ENCODE results near the gene ANKZF1.
A peak's percentile ranks its signal among the peaks of the same experiment; 100 is the strongest.

The ANKZF1 gene

GRCh38 chr2:219244789-219245147 lies 15.2 kb downstream of the ANKZF1 start:
- in situ Hi-C loops (cut with MboI; ENCODE audit: low pct_unique_long_range_greater_than_20kb, low sequenced_read_pairs, unreplicated experiment), result no loop called here
- DNase-seq (ENCODE audit: low spot score), result no peak
- TF ChIP-seq CTCF (IDR thresholded peaks at IDR 0.05; ENCODE audit: extremely low read depth, insufficient read depth, missing control alignments), result no peak

DNA sequence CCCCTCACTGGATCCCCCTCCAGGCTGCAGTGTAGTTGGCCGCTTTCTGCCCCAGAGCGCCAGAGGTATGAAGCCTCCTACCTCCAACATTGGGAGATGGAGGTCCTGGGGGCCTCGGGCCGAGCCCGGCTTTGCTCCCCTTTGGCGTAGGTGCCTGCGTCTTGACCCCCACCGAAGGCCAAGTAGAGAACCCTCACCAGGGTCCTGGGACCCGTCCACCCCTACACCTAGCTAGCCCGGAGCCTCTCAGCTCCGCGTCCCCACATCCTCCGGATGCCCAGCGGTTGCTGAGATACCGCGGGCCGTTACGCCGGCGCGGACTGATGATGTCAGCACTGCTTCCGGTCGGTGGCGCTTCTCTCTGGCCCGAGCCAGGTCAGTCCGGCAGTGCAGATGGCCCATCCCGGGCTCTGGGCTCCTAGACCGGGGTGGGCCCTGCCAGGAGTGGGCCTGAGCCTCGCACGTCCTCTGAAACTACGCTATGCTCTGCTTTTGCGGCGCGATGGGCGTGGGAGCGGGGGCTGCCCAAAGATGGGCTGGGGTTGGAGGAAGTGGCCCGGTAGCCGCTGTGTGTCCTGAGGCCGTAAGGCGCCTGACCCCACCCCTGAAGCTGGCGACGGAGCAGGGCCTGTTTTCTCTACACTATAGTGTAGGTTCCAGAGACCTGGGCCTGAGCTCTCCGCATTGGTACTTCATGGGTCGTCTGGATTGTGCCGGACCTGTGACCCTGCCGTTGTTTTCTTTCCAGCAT lies 15.7 kb downstream of the ANKZF1 start, which contains the start of the genes GLB1L and STK16:
Gene GLB1L (minus strand): TSS at position 297 of the 751 bp plus-strand sequence. CDS start 1,871 bp downstream, outside the sequence.
Gene STK16 (plus strand): TSS at position 332 of the 751 bp plus-strand sequence. CDS start 521 bp downstream, outside the sequence.
- no peak for TF ChIP-seq CTCF (IDR thresholded peaks at IDR 0.05; ENCODE audit: extremely low read depth, insufficient read depth, missing control alignments)
- peak; percentile 94 for DNase-seq (ENCODE audit: low spot score)
- in situ Hi-C loops (cut with MboI; ENCODE audit: low pct_unique_long_range_greater_than_20kb, low sequenced_read_pairs, unreplicated experiment), result no loop called here

- in situ Hi-C loops (cut with MboI; ENCODE audit: low pct_unique_long_range_greater_than_20kb, low sequenced_read_pairs, unreplicated experiment), result no loop called here
- TF ChIP-seq CTCF (IDR thresholded peaks at IDR 0.05; ENCODE audit: extremely low read depth, insufficient read depth, missing control alignments), result no peak
- DNase-seq (ENCODE audit: low spot score), result no peak
Observed at GRCh38 chr2:219245899-219246230, 16.3 kb downstream of the ANKZF1 start.

- in situ Hi-C loops (cut with MboI; ENCODE audit: low pct_unique_long_range_greater_than_20kb, low sequenced_read_pairs, unreplicated experiment), result no loop called here
- no peak for TF ChIP-seq CTCF (IDR thresholded peaks at IDR 0.05; ENCODE audit: extremely low read depth, insufficient read depth, missing control alignments)
- no peak for DNase-seq (ENCODE audit: low spot score)
Observed at GRCh38 chr2:219246559-219246958, 17.0 kb downstream of the ANKZF1 start.

DNA sequence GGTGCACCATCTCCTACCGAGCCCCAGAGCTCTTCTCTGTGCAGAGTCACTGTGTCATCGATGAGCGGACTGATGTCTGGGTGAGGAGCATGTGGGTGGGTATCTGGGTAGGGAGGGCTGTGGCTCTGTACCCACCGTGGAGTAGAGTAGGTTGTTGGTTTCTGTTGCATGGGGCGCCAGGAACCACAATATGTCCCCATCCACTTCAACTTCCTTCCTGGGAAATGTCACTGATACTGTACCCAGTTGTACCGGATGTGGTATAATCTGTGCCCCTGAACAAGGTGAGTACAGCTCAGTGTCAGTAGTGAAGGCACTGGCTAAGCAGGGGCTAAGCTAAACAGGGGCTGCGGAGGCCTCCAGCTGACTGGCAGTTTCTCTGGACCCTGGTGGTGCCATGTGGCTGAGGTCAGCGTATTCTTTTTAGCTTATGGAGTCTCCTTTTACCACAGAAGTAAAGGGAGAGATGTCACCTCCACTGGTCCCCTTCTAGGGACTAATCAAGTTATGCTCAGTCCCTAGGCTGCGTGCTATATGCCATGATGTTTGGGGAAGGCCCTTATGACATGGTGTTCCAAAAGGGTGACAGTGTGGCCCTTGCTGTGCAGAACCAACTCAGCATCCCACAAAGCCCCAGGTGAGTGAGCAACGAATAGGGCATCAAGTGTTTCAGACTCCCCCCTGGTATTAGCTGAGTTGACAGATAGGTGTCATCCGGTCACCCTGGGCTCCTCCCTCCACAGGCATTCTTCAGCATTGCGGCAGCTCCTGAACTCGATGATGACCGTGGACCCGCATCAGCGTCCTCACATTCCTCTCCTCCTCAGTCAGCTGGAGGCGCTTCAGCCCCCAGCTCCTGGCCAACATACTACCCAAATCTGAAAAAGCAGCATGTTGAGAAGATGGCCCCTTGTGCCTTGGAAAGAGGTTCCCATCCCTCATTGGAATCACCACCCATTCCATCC lies 18.4 kb downstream of the ANKZF1 start:
- no peak for TF ChIP-seq CTCF (IDR thresholded peaks at IDR 0.05; ENCODE audit: extremely low read depth, insufficient read depth, missing control alignments)
- in situ Hi-C loops (cut with MboI; ENCODE audit: low pct_unique_long_range_greater_than_20kb, low sequenced_read_pairs, unreplicated experiment), result no loop called here
- no peak for DNase-seq (ENCODE audit: low spot score)

DNA sequence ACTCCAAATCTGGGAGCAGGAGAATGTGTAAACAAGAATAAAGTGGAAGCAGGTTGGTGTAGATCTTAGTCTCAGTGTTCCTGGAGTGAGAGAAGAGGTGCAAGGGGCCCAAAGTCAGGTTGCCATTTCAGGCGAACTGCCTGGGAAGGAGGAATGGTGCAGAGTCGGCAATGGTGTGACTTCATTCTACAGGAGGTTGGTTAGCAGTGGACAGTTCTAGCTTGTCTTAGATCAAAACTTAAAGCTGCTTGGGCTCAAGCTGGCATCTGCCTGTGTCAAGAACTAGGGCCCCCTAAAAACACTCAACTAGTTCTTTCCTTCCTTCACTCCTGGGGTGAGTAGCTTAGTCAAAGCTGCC lies 19.2 kb downstream of the ANKZF1 start:
- TF ChIP-seq CTCF (IDR thresholded peaks at IDR 0.05; ENCODE audit: extremely low read depth, insufficient read depth, missing control alignments), result no peak
- in situ Hi-C loops (cut with MboI; ENCODE audit: low pct_unique_long_range_greater_than_20kb, low sequenced_read_pairs, unreplicated experiment), result no loop called here

More for the DNA sequence above, 19.2 kb downstream of the ANKZF1 start:
- DNase-seq (ENCODE audit: low spot score), result no peak

Data from GM13977 (cell line).